K562 (cell line): Measurements from ENCODE around the gene CCT5. TPM values are rescaled to one million over a fixed set of nuclear protein-coding genes. Genes with fewer than 3 reads are reported as not detected.

ENCODE experiments used
- CREBBP ChIP-seq: IDR thresholded peaks from one replicate; pipeline ENCODE4 v1.6.1; 2012; ENCODE audit warnings: low read depth, mild to moderate bottlenecking, control low read depth, inconsistent platforms, low read length
- RBBP5 ChIP-seq: fragments of 200-600 bp; sonication (generic); IDR thresholded peaks from 2 replicates; pipeline ENCODE4 v1.6.1; 2012; ENCODE audit warnings: borderline replicate concordance, mild to moderate bottlenecking, low read length, control low read depth, inconsistent platforms; ENCODE audit not compliant: insufficient read depth, poor library complexity, severe bottlenecking
- TBL1XR1 ChIP-seq, 2 experiments: IDR thresholded peaks; 2 replicates each; pipeline ENCODE4 v1.6.1; 2012; ENCODE audit warnings: improper control_type of control experiment in 2 of 2, low read length in 2 of 2, mild to moderate bottlenecking in 1 of 2
- TFE3 ChIP-seq: fragments of 450-650 bp; formaldehyde crosslinking; IDR thresholded peaks from 2 replicates; pipeline ENCODE4 v1.4.0; 2020; ENCODE audit warnings: mild to moderate bottlenecking, mixed read lengths
- ZNF232 ChIP-seq: sonication (generic); formaldehyde crosslinking; IDR thresholded peaks from 2 replicates; pipeline ENCODE4 v1.8.0; 2022; ENCODE audit warnings: mild to moderate bottlenecking, missing genetic modification reagents
- ZNF586 ChIP-seq: fragments of 450-650 bp; formaldehyde crosslinking; conservative IDR thresholded peaks from 2 replicates; pipeline ENCODE4 v1.4.0; 2020; ENCODE audit warnings: mild to moderate bottlenecking, moderate library complexity
- polyA plus RNA-seq, 8 experiments: library from polyadenylated mRNA; depleted of rRNA in 4 of 8; stranded (reverse) in 5 of 8; unstranded in 3 of 8; fragments of >200 nt; fragmentation: Nextera tagmentation in 2 of 8; fragmentation: Illumina TruSeq in 1 of 8; extraction: Ambion mirVana in 2 of 8; extraction: Trizol in 1 of 8; gene quantifications; 2 replicates each; pipeline versions ENCODE4 v1.2.1 to v1.2.3, GENCODE V29; 2011 to 2014; ENCODE audit warnings: inconsistent platforms in 1 of 8, missing spikeins in 1 of 8
- total RNA-seq, 7 experiments: library from RNA; depleted of rRNA in 6 of 7; stranded (reverse); fragments of >200 nt in 6 of 7; fragmentation: Illumina TruSeq in 2 of 7; extraction: Trizol in 2 of 7; gene quantifications; 2 replicates each; pipeline versions ENCODE4 v1.2.1 to v1.2.3, GENCODE V29; 2011 to 2021; ENCODE audit warnings: low replicate concordance in 1 of 7
- TF ChIP-seq, protein P1 (sequence below): sonication (generic); formaldehyde crosslinking; IDR thresholded peaks from 2 replicates; pipeline ENCODE4 v1.8.0; 2023; ENCODE audit warnings: missing genetic modification reagents, mild to moderate bottlenecking, borderline replicate concordance
- TF ChIP-seq, protein P2 (sequence below): sonication (generic); formaldehyde crosslinking; IDR thresholded peaks from 2 replicates; pipeline ENCODE4 v1.9.0; 2022; ENCODE audit warnings: mild to moderate bottlenecking, missing genetic modification reagents
- TF ChIP-seq, protein P3 (sequence below): conservative IDR thresholded peaks from 2 replicates; pipeline ENCODE4 v1.6.1; 2011; ENCODE audit warnings: low read depth, mild to moderate bottlenecking, low read length; ENCODE audit not compliant: control insufficient read depth
- TF ChIP-seq, protein P4 (sequence below): fragments of 250-450 bp; sonication (Bioruptor Pico); IDR thresholded peaks from 2 replicates; pipeline ENCODE4 v1.8.0; 2021; ENCODE audit warnings: mild to moderate bottlenecking, moderate library complexity

CCT5 gene
- total and polyA plus RNA-seq, 9 of the 15 experiments (the other 6 are each of a cell fraction or from before 2014, with no cell fraction given), result 782 to 1,606 (median 1,153) TPM

- TF ChIP-seq, protein P1, sequence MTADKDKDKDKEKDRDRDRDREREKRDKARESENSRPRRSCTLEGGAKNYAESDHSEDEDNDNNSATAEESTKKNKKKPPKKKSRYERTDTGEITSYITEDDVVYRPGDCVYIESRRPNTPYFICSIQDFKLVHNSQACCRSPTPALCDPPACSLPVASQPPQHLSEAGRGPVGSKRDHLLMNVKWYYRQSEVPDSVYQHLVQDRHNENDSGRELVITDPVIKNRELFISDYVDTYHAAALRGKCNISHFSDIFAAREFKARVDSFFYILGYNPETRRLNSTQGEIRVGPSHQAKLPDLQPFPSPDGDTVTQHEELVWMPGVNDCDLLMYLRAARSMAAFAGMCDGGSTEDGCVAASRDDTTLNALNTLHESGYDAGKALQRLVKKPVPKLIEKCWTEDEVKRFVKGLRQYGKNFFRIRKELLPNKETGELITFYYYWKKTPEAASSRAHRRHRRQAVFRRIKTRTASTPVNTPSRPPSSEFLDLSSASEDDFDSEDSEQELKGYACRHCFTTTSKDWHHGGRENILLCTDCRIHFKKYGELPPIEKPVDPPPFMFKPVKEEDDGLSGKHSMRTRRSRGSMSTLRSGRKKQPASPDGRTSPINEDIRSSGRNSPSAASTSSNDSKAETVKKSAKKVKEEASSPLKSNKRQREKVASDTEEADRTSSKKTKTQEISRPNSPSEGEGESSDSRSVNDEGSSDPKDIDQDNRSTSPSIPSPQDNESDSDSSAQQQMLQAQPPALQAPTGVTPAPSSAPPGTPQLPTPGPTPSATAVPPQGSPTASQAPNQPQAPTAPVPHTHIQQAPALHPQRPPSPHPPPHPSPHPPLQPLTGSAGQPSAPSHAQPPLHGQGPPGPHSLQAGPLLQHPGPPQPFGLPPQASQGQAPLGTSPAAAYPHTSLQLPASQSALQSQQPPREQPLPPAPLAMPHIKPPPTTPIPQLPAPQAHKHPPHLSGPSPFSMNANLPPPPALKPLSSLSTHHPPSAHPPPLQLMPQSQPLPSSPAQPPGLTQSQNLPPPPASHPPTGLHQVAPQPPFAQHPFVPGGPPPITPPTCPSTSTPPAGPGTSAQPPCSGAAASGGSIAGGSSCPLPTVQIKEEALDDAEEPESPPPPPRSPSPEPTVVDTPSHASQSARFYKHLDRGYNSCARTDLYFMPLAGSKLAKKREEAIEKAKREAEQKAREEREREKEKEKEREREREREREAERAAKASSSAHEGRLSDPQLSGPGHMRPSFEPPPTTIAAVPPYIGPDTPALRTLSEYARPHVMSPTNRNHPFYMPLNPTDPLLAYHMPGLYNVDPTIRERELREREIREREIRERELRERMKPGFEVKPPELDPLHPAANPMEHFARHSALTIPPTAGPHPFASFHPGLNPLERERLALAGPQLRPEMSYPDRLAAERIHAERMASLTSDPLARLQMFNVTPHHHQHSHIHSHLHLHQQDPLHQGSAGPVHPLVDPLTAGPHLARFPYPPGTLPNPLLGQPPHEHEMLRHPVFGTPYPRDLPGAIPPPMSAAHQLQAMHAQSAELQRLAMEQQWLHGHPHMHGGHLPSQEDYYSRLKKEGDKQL (CRISPR knock-in tag), result 0 out of 2 replicates have a peak, but pooled peaks have one; percentile 60
- no peak for TF ChIP-seq RBBP5
- TF ChIP-seq, protein P2, sequence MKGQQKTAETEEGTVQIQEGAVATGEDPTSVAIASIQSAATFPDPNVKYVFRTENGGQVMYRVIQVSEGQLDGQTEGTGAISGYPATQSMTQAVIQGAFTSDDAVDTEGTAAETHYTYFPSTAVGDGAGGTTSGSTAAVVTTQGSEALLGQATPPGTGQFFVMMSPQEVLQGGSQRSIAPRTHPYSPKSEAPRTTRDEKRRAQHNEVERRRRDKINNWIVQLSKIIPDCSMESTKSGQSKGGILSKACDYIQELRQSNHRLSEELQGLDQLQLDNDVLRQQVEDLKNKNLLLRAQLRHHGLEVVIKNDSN (CRISPR knock-in tag), result 0 out of 2 replicates have a peak, but pooled peaks have one; percentile 44
- no peak for TF ChIP-seq ZNF586 (CRISPR knock-in tag)
- TF ChIP-seq CREBBP, result no peak
- TF ChIP-seq, protein P3, sequence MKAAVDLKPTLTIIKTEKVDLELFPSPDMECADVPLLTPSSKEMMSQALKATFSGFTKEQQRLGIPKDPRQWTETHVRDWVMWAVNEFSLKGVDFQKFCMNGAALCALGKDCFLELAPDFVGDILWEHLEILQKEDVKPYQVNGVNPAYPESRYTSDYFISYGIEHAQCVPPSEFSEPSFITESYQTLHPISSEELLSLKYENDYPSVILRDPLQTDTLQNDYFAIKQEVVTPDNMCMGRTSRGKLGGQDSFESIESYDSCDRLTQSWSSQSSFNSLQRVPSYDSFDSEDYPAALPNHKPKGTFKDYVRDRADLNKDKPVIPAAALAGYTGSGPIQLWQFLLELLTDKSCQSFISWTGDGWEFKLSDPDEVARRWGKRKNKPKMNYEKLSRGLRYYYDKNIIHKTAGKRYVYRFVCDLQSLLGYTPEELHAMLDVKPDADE, result no peak
- TF ChIP-seq, protein P4, sequence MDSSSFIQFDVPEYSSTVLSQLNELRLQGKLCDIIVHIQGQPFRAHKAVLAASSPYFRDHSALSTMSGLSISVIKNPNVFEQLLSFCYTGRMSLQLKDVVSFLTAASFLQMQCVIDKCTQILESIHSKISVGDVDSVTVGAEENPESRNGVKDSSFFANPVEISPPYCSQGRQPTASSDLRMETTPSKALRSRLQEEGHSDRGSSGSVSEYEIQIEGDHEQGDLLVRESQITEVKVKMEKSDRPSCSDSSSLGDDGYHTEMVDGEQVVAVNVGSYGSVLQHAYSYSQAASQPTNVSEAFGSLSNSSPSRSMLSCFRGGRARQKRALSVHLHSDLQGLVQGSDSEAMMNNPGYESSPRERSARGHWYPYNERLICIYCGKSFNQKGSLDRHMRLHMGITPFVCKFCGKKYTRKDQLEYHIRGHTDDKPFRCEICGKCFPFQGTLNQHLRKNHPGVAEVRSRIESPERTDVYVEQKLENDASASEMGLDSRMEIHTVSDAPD (CRISPR knock-in tag), result no peak
- no peak for TF ChIP-seq ZNF232 (CRISPR knock-in tag)
- no peak for TF ChIP-seq TFE3 (CRISPR knock-in tag)
- no peak for TF ChIP-seq TBL1XR1 (IDR thresholded peaks at IDR 0.05; ENCODE audit: low read length in 2 of 2)
Observed at GRCh38 chr5:10301842-10302610, 51.9 kb downstream of the CCT5 start (continued).
